Measurements from ENCODE around the gene NFXL1. TPM values are rescaled to one million over a fixed set of nuclear protein-coding genes. Genes with fewer than 3 reads are reported as not detected.

The NFXL1 gene
- polyA plus RNA-seq, 2 of the 4 experiments (the other 2 are of a cell fraction) = 7.1 to 15.7 TPM

DNA sequence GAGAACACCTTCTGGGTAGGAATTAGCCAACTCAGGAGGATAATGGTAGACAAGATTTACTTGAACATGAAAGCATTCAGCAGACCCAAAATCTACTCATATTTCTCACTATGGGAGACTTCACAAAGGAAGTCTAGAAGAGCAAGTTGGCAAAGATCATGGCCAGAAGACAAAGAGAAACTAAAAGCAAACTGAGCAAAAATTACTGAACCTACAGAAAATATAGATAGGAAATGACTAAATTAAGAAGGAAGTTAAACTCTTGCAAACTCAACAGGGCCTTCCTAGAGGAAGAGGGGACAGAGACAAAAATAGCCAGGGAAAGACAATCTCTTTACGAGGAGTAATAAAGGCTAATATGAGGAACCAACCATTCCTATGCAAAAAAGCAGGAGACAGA lies 95.2 kb downstream of the NFXL1 start:
- no peak for DNase-seq (ENCODE audit: low read depth in 1 of 2, low spot score in 1 of 2)
- no peak for TF ChIP-seq CEBPB (IDR thresholded peaks at IDR 0.05)
- TF ChIP-seq GATA3 (IDR thresholded peaks at IDR 0.05; ENCODE audit: borderline replicate concordance) = no peak
- TF ChIP-seq RAD21 (conservative IDR thresholded peaks at IDR 0.05 in 1 of 2, IDR thresholded peaks at IDR 0.05 in 1 of 2) = no peak
- no peak for TF ChIP-seq RARB (CRISPR knock-in tag; IDR thresholded peaks at IDR 0.05)
- no peak for TF ChIP-seq HDAC2 (IDR thresholded peaks at IDR 0.05)
- TF ChIP-seq POLR2A (IDR thresholded peaks at IDR 0.05; ENCODE audit: low read length) = no peak
- TF ChIP-seq, protein P1, sequence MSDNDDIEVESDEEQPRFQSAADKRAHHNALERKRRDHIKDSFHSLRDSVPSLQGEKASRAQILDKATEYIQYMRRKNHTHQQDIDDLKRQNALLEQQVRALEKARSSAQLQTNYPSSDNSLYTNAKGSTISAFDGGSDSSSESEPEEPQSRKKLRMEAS (IDR thresholded peaks at IDR 0.05) = no peak
- TF ChIP-seq, protein P2, sequence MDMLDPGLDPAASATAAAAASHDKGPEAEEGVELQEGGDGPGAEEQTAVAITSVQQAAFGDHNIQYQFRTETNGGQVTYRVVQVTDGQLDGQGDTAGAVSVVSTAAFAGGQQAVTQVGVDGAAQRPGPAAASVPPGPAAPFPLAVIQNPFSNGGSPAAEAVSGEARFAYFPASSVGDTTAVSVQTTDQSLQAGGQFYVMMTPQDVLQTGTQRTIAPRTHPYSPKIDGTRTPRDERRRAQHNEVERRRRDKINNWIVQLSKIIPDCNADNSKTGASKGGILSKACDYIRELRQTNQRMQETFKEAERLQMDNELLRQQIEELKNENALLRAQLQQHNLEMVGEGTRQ (IDR thresholded peaks at IDR 0.05) = no peak
- TF ChIP-seq, protein P3, sequence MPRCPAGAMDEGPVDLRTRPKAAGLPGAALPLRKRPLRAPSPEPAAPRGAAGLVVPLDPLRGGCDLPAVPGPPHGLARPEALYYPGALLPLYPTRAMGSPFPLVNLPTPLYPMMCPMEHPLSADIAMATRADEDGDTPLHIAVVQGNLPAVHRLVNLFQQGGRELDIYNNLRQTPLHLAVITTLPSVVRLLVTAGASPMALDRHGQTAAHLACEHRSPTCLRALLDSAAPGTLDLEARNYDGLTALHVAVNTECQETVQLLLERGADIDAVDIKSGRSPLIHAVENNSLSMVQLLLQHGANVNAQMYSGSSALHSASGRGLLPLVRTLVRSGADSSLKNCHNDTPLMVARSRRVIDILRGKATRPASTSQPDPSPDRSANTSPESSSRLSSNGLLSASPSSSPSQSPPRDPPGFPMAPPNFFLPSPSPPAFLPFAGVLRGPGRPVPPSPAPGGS (IDR thresholded peaks at IDR 0.05) = no peak
- no peak for TF ChIP-seq FOSB (CRISPR knock-in tag; IDR thresholded peaks at IDR 0.05)
- TF ChIP-seq NFE2L2 (conservative IDR thresholded peaks at IDR 0.05; ENCODE audit: low read length) = no peak
- no peak for TF ChIP-seq POLR2AphosphoS2 (conservative IDR thresholded peaks at IDR 0.05; ENCODE audit: low read length)
- no peak for TF ChIP-seq KDM1A (IDR thresholded peaks at IDR 0.05; ENCODE audit: low read depth)
- no peak for TF ChIP-seq TFCP2L1 (CRISPR knock-in tag; IDR thresholded peaks at IDR 0.05)
- TF ChIP-seq ZNF302 (CRISPR knock-in tag; IDR thresholded peaks at IDR 0.05) = no peak
- TF ChIP-seq HOXB5 (CRISPR knock-in tag; IDR thresholded peaks at IDR 0.05) = no peak
- no peak for TF ChIP-seq RFX5 (IDR thresholded peaks at IDR 0.05)
- no peak for TF ChIP-seq FOSL2 (IDR thresholded peaks at IDR 0.05)
- TF ChIP-seq FOSL2 (CRISPR knock-in tag; IDR thresholded peaks at IDR 0.05) = no peak
- TF ChIP-seq, protein P4, sequence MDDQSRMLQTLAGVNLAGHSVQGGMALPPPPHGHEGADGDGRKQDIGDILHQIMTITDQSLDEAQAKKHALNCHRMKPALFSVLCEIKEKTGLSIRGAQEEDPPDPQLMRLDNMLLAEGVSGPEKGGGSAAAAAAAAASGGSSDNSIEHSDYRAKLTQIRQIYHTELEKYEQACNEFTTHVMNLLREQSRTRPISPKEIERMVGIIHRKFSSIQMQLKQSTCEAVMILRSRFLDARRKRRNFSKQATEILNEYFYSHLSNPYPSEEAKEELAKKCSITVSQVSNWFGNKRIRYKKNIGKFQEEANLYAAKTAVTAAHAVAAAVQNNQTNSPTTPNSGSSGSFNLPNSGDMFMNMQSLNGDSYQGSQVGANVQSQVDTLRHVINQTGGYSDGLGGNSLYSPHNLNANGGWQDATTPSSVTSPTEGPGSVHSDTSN (IDR thresholded peaks at IDR 0.05) = no peak
- no peak for TF ChIP-seq NPAS2 (CRISPR knock-in tag; IDR thresholded peaks at IDR 0.05; ENCODE audit: borderline replicate concordance)
- ATAC-seq = no peak
- CTCF ChIA-PET = no interaction called here
- Histone ChIP-seq H3K4me1 (no peaks in the 10 kb centered on the region), H3K9me3 (no peaks in the 10 kb centered on the region), H3K4me3 (no peak overlapping the region), H3K27ac (no peak overlapping the region), H3K4me2 (no peak overlapping the region)
- 36% methylated on average over 1 of the region's 1 CpG for WGBS (ENCODE audit: missing lambda C conversion rate)
- POLR2A ChIA-PET = no interaction called here
- FAIRE-seq = no peak

DNA sequence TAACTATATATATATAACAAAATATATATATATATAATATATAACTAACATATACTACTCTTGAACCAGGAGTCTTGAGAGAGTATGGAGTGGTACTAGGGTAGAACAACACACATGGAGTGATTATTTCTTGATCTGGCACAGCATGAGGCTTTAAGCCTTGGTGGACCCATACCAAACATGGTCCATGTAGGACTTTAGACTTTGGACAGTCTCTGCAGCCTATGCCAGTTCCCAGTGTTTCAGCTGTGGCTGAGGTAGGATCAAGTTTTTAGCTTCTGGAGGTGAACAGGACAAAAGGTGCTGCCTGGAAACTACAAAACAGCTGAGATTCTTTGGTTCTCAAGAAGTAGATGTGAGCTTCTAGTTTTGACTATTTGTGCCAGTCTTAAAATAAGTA lies 97.1 kb downstream of the NFXL1 start:
- Histone ChIP-seq H3K4me2 (no peak overlapping the region), H3K9me3 (no peaks in the 10 kb centered on the region), H3K27ac (no peak overlapping the region), H3K4me1 (no peaks in the 10 kb centered on the region), H3K4me3 (no peak overlapping the region)
- no peak for TF ChIP-seq NR3C1 (IDR thresholded peaks at IDR 0.05)
- no peak for TF ChIP-seq RNF2 (IDR thresholded peaks at IDR 0.05; ENCODE audit: borderline replicate concordance, low read depth)
- no peak for TF ChIP-seq MAFK (IDR thresholded peaks at IDR 0.05; ENCODE audit: partially characterized antibody)
- TF ChIP-seq BHLHE40 (IDR thresholded peaks at IDR 0.05; ENCODE audit: low read depth, low read length) = no peak
- TF ChIP-seq, protein P5, sequence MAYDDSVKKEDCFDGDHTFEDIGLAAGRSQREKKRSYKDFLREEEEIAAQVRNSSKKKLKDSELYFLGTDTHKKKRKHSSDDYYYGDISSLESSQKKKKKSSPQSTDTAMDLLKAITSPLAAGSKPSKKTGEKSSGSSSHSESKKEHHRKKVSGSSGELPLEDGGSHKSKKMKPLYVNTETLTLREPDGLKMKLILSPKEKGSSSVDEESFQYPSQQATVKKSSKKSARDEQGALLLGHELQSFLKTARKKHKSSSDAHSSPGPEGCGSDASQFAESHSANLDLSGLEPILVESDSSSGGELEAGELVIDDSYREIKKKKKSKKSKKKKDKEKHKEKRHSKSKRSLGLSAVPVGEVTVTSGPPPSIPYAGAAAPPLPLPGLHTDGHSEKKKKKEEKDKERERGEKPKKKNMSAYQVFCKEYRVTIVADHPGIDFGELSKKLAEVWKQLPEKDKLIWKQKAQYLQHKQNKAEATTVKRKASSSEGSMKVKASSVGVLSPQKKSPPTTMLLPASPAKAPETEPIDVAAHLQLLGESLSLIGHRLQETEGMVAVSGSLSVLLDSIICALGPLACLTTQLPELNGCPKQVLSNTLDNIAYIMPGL (CRISPR knock-in tag; IDR thresholded peaks at IDR 0.05; ENCODE audit: borderline replicate concordance) = no peak
- TF ChIP-seq SREBF2 (IDR thresholded peaks at IDR 0.05) = no peak
- TF ChIP-seq, protein P6, sequence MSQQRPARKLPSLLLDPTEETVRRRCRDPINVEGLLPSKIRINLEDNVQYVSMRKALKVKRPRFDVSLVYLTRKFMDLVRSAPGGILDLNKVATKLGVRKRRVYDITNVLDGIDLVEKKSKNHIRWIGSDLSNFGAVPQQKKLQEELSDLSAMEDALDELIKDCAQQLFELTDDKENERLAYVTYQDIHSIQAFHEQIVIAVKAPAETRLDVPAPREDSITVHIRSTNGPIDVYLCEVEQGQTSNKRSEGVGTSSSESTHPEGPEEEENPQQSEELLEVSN (IDR thresholded peaks at IDR 0.05; ENCODE audit: borderline replicate concordance, low read depth) = no peak
- TF ChIP-seq JUNB (IDR thresholded peaks at IDR 0.05) = no peak
- no peak for TF ChIP-seq ZFP36 (IDR thresholded peaks at IDR 0.05; ENCODE audit: borderline replicate concordance, partially characterized antibody)
- TF ChIP-seq NFE2L2 (conservative IDR thresholded peaks at IDR 0.05; ENCODE audit: low read length) = no peak
- no peak for TF ChIP-seq CBX2 (IDR thresholded peaks at IDR 0.05; ENCODE audit: borderline replicate concordance, low read depth)
- TF ChIP-seq MAZ (IDR thresholded peaks at IDR 0.05; ENCODE audit: borderline replicate concordance, low read depth, low read length) = no peak
- ATAC-seq (no peak), FAIRE-seq (no peak), DNase-seq (ENCODE audit: low read depth in 1 of 2, low spot score in 1 of 2) (no peak)
- ChIA-PET POLR2A (no interaction called here), CTCF (interaction anchor here (1.7 kb wide), 1 partner anchor 19 kb away, joined by 4 read pairs; no protein-coding TSS in a partner anchor)
